H9 (cell line): ENCODE results near the gene ARMC9. TPM values are rescaled to one million over a fixed set of nuclear protein-coding genes. Genes with fewer than 3 reads are reported as not detected.

Experiments used
- DNase-seq: peaks from one replicate; pipeline ENCODE4 v3.0.0-alpha.2; 2017
- H2AFZ ChIP-seq: one replicate; pipeline ENCODE4 v1.6.1; 2013; ENCODE audit warnings: mild to moderate bottlenecking, low read length, control low read depth, moderate library complexity
- H2AK5ac ChIP-seq: 2 replicates; pipeline ENCODE4 v1.6.1; 2013; ENCODE audit warnings: low read length, control low read depth, mixed read lengths; ENCODE audit not compliant: insufficient read length
- H2BK120ac ChIP-seq: one replicate; pipeline ENCODE4 v1.6.1; 2013; ENCODE audit warnings: low read depth, mild to moderate bottlenecking, low read length, control low read depth, inconsistent platforms; ENCODE audit not compliant: poor library complexity, severe bottlenecking
- H2BK12ac ChIP-seq: 2 replicates; pipeline ENCODE4 v1.6.1; 2013; ENCODE audit warnings: low read length, control low read depth, mixed read lengths, low read depth; ENCODE audit not compliant: insufficient read length
- H2BK15ac ChIP-seq: 2 replicates; pipeline ENCODE4 v1.6.1; 2013; ENCODE audit warnings: low read depth, low read length, control low read depth
- H2BK20ac ChIP-seq: one replicate; pipeline ENCODE4 v1.6.1; 2013; ENCODE audit warnings: low read depth, mild to moderate bottlenecking, low read length, control low read depth, inconsistent platforms; ENCODE audit not compliant: poor library complexity, severe bottlenecking
- H2BK5ac ChIP-seq: 2 replicates; pipeline ENCODE4 v1.6.1; 2013; ENCODE audit warnings: low read length, control low read depth, mixed read lengths; ENCODE audit not compliant: insufficient read length
- H3K14ac ChIP-seq: 2 replicates; pipeline ENCODE4 v1.6.1; 2013; ENCODE audit warnings: low read length, control low read depth; ENCODE audit not compliant: insufficient read depth
- H3K18ac ChIP-seq: 2 replicates; pipeline ENCODE4 v1.6.1; 2013; ENCODE audit warnings: low read depth, mild to moderate bottlenecking, mixed read lengths, low read length, control low read depth; ENCODE audit not compliant: insufficient read length
- H3K23ac ChIP-seq: 2 replicates; pipeline ENCODE4 v1.6.1; 2013; ENCODE audit warnings: low read length, control low read depth, mixed read lengths, low read depth; ENCODE audit not compliant: insufficient read length
- H3K23me2 ChIP-seq: 2 replicates; pipeline ENCODE4 v1.6.1; 2013; ENCODE audit warnings: low read depth, mild to moderate bottlenecking, mixed read lengths, low read length, control low read depth; ENCODE audit not compliant: insufficient read length, poor library complexity, severe bottlenecking
- H3K27ac ChIP-seq: 2 replicates; pipeline ENCODE4 v1.5.1; 2013; ENCODE audit warnings: low read length, control low read depth, mixed read lengths, low read depth; ENCODE audit not compliant: insufficient read length
- H3K27me3 ChIP-seq: 2 replicates; pipeline ENCODE4 v1.6.1; 2013; ENCODE audit warnings: low read length, control low read depth, inconsistent platforms; ENCODE audit not compliant: insufficient read depth
- H3K4ac ChIP-seq: 2 replicates; pipeline ENCODE4 v1.6.1; 2013; ENCODE audit warnings: low read depth, mild to moderate bottlenecking, control low read depth, inconsistent platforms, low read length, moderate library complexity
- H3K4me1 ChIP-seq: 2 replicates; pipeline ENCODE4 v1.6.1; 2013; ENCODE audit warnings: low read length, control low read depth, inconsistent platforms; ENCODE audit not compliant: insufficient read depth
- H3K4me2 ChIP-seq: 2 replicates; pipeline ENCODE4 v1.6.1; 2013; ENCODE audit warnings: low read length, control low read depth, mixed read lengths; ENCODE audit not compliant: insufficient read length, insufficient read depth
- H3K56ac ChIP-seq: 2 replicates; pipeline ENCODE4 v1.6.1; 2013; ENCODE audit warnings: low read depth, mild to moderate bottlenecking, mixed read lengths, low read length, control low read depth; ENCODE audit not compliant: insufficient read length
- H3K79me1 ChIP-seq: 2 replicates; pipeline ENCODE4 v1.6.1; 2013; ENCODE audit warnings: low read depth, mild to moderate bottlenecking, moderate library complexity, low read length, control low read depth, inconsistent platforms; ENCODE audit not compliant: insufficient read depth, poor library complexity, severe bottlenecking
- H3K79me2 ChIP-seq: 2 replicates; pipeline ENCODE4 v1.6.1; 2013; ENCODE audit warnings: low read length, control low read depth, inconsistent platforms; ENCODE audit not compliant: insufficient read depth
- H3K9ac ChIP-seq: 2 replicates; pipeline ENCODE4 v1.6.1; 2013; ENCODE audit warnings: low read length, control low read depth, mixed read lengths; ENCODE audit not compliant: insufficient read length; ENCODE audit errors: extremely low read depth
- H3K9me3 ChIP-seq: one replicate; pipeline ENCODE4 v1.6.1; 2013; ENCODE audit warnings: low read depth, low read length, inconsistent platforms; ENCODE audit not compliant: control insufficient read depth
- H3T11ph ChIP-seq: one replicate; pipeline ENCODE4 v1.6.1; 2013; ENCODE audit warnings: mild to moderate bottlenecking, low read length, control low read depth, inconsistent platforms
- H4K20me1 ChIP-seq: one replicate; pipeline ENCODE4 v1.6.1; 2013; ENCODE audit not compliant: control insufficient read depth, insufficient read length, insufficient read depth
- H4K5ac ChIP-seq: 2 replicates; pipeline ENCODE4 v1.6.1; 2013; ENCODE audit warnings: low read depth, mild to moderate bottlenecking, mixed read lengths, low read length, control low read depth; ENCODE audit not compliant: insufficient read length
- H4K8ac ChIP-seq: replicated peaks from 2 replicates; pipeline ENCODE4 v1.6.1; 2013; ENCODE audit warnings: low read length, control low read depth, mixed read lengths, low read depth; ENCODE audit not compliant: insufficient read length
- H4K91ac ChIP-seq: 2 replicates; pipeline ENCODE4 v1.6.1; 2013; ENCODE audit warnings: low read depth, mild to moderate bottlenecking, moderate library complexity, mixed read lengths, low read length, control low read depth; ENCODE audit not compliant: insufficient read length
- H3K27ac Mint-ChIP-seq, 3 experiments: 2 replicates in 2 of 3; 3 replicates in 1 of 3; pipeline ENCODE4 v1.8.0; 2020 to 2021; ENCODE audit warnings: mixed read lengths in 3 of 3, mild to moderate bottlenecking in 1 of 3, moderate library complexity in 1 of 3
- H3K27me3 Mint-ChIP-seq: 2 replicates; pipeline ENCODE4 v1.8.0; 2021; ENCODE audit warnings: low read depth, mild to moderate bottlenecking, moderate library complexity, mixed read lengths
- H3K36me3 Mint-ChIP-seq, 3 experiments: 2 replicates in 2 of 3; 3 replicates in 1 of 3; pipeline ENCODE4 v1.8.0; 2020 to 2021; ENCODE audit warnings: low read depth in 3 of 3, mixed read lengths in 3 of 3; ENCODE audit not compliant: insufficient read depth in 1 of 3
- H3K4me1 Mint-ChIP-seq, 2 experiments: 2 replicates each; pipeline ENCODE4 v1.8.0; 2020; ENCODE audit warnings: mixed read lengths in 2 of 2
- H3K4me3 Mint-ChIP-seq, 2 experiments: 2 replicates in 1 of 2; 3 replicates in 1 of 2; pipeline ENCODE4 v1.8.0; 2020 to 2021; ENCODE audit warnings: mild to moderate bottlenecking in 2 of 2, mixed read lengths in 2 of 2, moderate library complexity in 1 of 2
- H3K9me3 Mint-ChIP-seq, 2 experiments: 2 replicates in 1 of 2; 3 replicates in 1 of 2; pipeline ENCODE4 v1.8.0; 2020; ENCODE audit warnings: mild to moderate bottlenecking in 2 of 2, mixed read lengths in 2 of 2, moderate library complexity in 1 of 2
- WGBS: extraction: QIAGEN DNeasy Blood & Tissue Kit; methylation state at CpG from one replicate; pipeline ENCODE4 v1.1.7; 2013; ENCODE audit warnings: missing lambda C conversion rate, low lambda C conversion rate, mixed read lengths; ENCODE audit not compliant: insufficient read length; ENCODE audit errors: extremely low coverage; 5-methylcytosine and 5-hydroxymethylcytosine counted together
- total RNA-seq: library from RNA; stranded (reverse); gene quantifications from 2 replicates; pipeline ENCODE4 v1.2.1, GENCODE V29; 2021
- TF ChIP-seq, protein P1 (sequence below): fragments of 200-600 bp; sonication (generic); conservative IDR thresholded peaks from 3 replicates; pipeline ENCODE4 v1.8.0; 2021; ENCODE audit warnings: antibody characterized with exemption, mild to moderate bottlenecking

ARMC9 gene
- total RNA-seq, 1 experiment from 2014 or later, result 37.6 TPM

DNA sequence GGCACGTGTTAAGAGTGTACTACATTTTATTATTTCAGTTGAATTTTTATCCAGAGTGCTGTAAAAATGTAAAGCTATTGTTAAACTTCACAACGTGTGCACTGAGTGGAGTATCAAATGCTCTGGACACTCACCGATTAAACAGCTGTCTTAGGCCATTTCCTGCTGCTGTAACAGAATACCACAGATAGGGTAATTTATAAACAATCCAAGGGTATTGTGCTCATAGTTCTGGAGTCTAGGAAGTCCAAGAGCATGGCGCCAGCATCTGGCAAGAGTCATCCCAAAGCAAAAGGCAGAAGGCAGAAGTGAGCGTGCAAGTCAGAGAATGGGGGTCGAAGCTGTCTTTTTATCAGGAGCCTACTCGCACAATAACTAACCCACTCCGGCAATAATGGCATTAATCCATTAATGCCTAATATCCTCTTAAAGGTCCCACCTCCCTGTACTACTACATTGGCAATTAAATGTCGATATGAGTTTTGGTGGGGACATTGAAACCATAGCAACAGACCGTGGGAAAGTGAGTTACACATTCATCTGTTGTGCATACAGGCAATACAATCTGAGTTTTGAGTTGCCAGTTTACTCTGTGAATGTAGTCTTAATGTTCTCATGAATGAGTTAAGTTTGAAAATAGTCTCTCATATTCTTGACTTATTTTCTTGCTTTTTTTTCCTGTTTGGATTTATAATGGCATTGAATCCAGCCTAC is 64.8 kb downstream of the ARMC9 start:
- no peak overlapping the region for H3K18ac ChIP-seq
- no peak overlapping the region for H3T11ph ChIP-seq
- no peak overlapping the region for H2BK15ac ChIP-seq
- H3K9me3 ChIP-seq, result no peaks in the 10 kb centered on the region
- no peak for DNase-seq
- no peak overlapping the region for H2AFZ ChIP-seq
- H3K23ac ChIP-seq, result no peak overlapping the region
- H3K27ac ChIP-seq, result no peak overlapping the region
- H3K4me3 Mint-ChIP-seq, result no peak overlapping the region
- no peak overlapping the region for H2BK5ac ChIP-seq
- peaks cover 4% of the 10 kb centered on the region; the same call in 1 of the 2 replicates for H3K4me1 ChIP-seq
- no peak overlapping the region for H4K8ac ChIP-seq
- peaks cover 0 to 42% (median 4%) of the 10 kb centered on the region in 3 experiments; a peak in 4 of 7 replicates for H3K36me3 Mint-ChIP-seq
- H3K9ac ChIP-seq, result no peak overlapping the region
- H3K14ac ChIP-seq, result no peak overlapping the region
- no peak overlapping the region for H2BK20ac ChIP-seq
- no peak overlapping the region for H4K5ac ChIP-seq
- no peaks in the 10 kb centered on the region for H3K9me3 Mint-ChIP-seq
- no peaks in the 10 kb centered on the region for H3K27me3 Mint-ChIP-seq
- H3K4me1 Mint-ChIP-seq, result peaks cover 0 to 6% of the 10 kb centered on the region in 2 experiments; a peak in 2 of 4 replicates
- no peak overlapping the region for H2BK120ac ChIP-seq
- no peaks in the 10 kb centered on the region for H3K27me3 ChIP-seq
- no peak overlapping the region for H3K56ac ChIP-seq
- H3K4me2 ChIP-seq, result no peak overlapping the region
- H3K79me1 ChIP-seq, result no peaks in the 10 kb centered on the region
- TF ChIP-seq, protein P1, sequence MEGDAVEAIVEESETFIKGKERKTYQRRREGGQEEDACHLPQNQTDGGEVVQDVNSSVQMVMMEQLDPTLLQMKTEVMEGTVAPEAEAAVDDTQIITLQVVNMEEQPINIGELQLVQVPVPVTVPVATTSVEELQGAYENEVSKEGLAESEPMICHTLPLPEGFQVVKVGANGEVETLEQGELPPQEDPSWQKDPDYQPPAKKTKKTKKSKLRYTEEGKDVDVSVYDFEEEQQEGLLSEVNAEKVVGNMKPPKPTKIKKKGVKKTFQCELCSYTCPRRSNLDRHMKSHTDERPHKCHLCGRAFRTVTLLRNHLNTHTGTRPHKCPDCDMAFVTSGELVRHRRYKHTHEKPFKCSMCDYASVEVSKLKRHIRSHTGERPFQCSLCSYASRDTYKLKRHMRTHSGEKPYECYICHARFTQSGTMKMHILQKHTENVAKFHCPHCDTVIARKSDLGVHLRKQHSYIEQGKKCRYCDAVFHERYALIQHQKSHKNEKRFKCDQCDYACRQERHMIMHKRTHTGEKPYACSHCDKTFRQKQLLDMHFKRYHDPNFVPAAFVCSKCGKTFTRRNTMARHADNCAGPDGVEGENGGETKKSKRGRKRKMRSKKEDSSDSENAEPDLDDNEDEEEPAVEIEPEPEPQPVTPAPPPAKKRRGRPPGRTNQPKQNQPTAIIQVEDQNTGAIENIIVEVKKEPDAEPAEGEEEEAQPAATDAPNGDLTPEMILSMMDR, result no peak
- no peak overlapping the region for H4K91ac ChIP-seq
- H3K4ac ChIP-seq, result no peak overlapping the region
- no peak overlapping the region for H2AK5ac ChIP-seq
- H4K20me1 ChIP-seq, result no peaks in the 10 kb centered on the region
- no peaks in the 10 kb centered on the region for H3K79me2 ChIP-seq
- WGBS, result no CpG with 5 or more reads among the region's 10 CpGs
- H3K27ac Mint-ChIP-seq, result no peak overlapping the region
- H2BK12ac ChIP-seq, result no peak overlapping the region
- H3K23me2 ChIP-seq, result no peaks in the 10 kb centered on the region
